GM23338 (cell line): ENCODE results near the gene LIN54. TPM values are rescaled to one million over a fixed set of nuclear protein-coding genes. Genes with fewer than 3 reads are reported as not detected.

Experiments used
- ATAC-seq: fragments of 200-7000 bp; cut with Tn5 transposase; 3 replicates; pipeline ENCODE4 v1.9.1; 2020
- DNase-seq: peaks from one replicate; pipeline ENCODE4 v3.0.0-alpha.2; 2015; ENCODE audit warnings: low spot score
- H2AFZ ChIP-seq: fragments of 200-600 bp; sonication (generic); 2 replicates; pipeline ENCODE4 v1.8.0; 2016; ENCODE audit warnings: antibody characterized with exemption, mild to moderate bottlenecking, moderate library complexity
- H3F3A ChIP-seq: fragments of 200-600 bp; sonication (generic); replicated peaks from 2 replicates; pipeline ENCODE4 v1.8.0; 2017; ENCODE audit warnings: antibody characterized with exemption, mixed run types, low read depth
- H3K27ac ChIP-seq: fragments of 200-600 bp; sonication (generic); 2 replicates; pipeline ENCODE4 v1.6.1; 2016; ENCODE audit warnings: low read depth
- H3K27me3 ChIP-seq: fragments of 200-600 bp; sonication (generic); 2 replicates; pipeline ENCODE4 v1.8.0; 2016; ENCODE audit warnings: mild to moderate bottlenecking, mixed run types, moderate library complexity; ENCODE audit not compliant: insufficient read depth
- H3K36me3 ChIP-seq: fragments of 200-600 bp; sonication (generic); 2 replicates; pipeline ENCODE4 v1.8.0; 2016; ENCODE audit warnings: mild to moderate bottlenecking; ENCODE audit not compliant: insufficient read depth
- H3K4me1 ChIP-seq: fragments of 200-600 bp; sonication (generic); 2 replicates; pipeline ENCODE4 v1.8.0; 2016; ENCODE audit warnings: mild to moderate bottlenecking, moderate library complexity; ENCODE audit not compliant: insufficient read depth
- H3K4me2 ChIP-seq: fragments of 200-600 bp; sonication (generic); 2 replicates; pipeline ENCODE4 v1.7.1; 2017; ENCODE audit warnings: mixed run types
- H3K4me3 ChIP-seq: fragments of 200-600 bp; sonication (generic); 2 replicates; pipeline ENCODE4 v1.6.1; 2016; ENCODE audit warnings: mixed run types
- H3K79me2 ChIP-seq: fragments of 200-600 bp; sonication (generic); replicated peaks from 2 replicates; pipeline ENCODE4 v1.8.0; 2017; ENCODE audit warnings: mild to moderate bottlenecking; ENCODE audit not compliant: insufficient read depth
- H3K9me2 ChIP-seq: fragments of 200-600 bp; sonication (generic); 2 replicates; pipeline ENCODE4 v1.8.0; 2017; ENCODE audit not compliant: insufficient read depth
- H4K20me1 ChIP-seq: fragments of 200-600 bp; sonication (generic); replicated peaks from 2 replicates; pipeline ENCODE4 v1.8.0; 2017; ENCODE audit warnings: mild to moderate bottlenecking; ENCODE audit not compliant: insufficient read depth
- H3K27ac Mint-ChIP-seq: 2 replicates; pipeline ENCODE4 v1.8.0; 2020; ENCODE audit warnings: inconsistent platforms, mild to moderate bottlenecking, moderate library complexity, mixed read lengths
- H3K27me3 Mint-ChIP-seq: 3 replicates; pipeline ENCODE4 v1.8.0; 2022; ENCODE audit warnings: low read depth, mild to moderate bottlenecking, moderate library complexity, mixed read lengths, inconsistent platforms; ENCODE audit not compliant: insufficient read depth, poor library complexity
- H3K36me3 Mint-ChIP-seq: 3 replicates; pipeline ENCODE4 v1.8.0; 2021; ENCODE audit warnings: low read depth, mild to moderate bottlenecking, inconsistent platforms, moderate library complexity, mixed read lengths
- H3K4me1 Mint-ChIP-seq: 3 replicates; pipeline ENCODE4 v1.8.0; 2020; ENCODE audit warnings: mild to moderate bottlenecking, inconsistent platforms, mixed read lengths
- H3K4me3 Mint-ChIP-seq: 3 replicates; pipeline ENCODE4 v1.8.0; 2021; ENCODE audit warnings: moderate library complexity, mild to moderate bottlenecking, inconsistent platforms, mixed read lengths
- H3K9me3 Mint-ChIP-seq: 3 replicates; pipeline ENCODE4 v1.8.0; 2020; ENCODE audit warnings: moderate library complexity, mild to moderate bottlenecking, inconsistent platforms, mixed read lengths
- CREB1 ChIP-seq: fragments of 250-450 bp; sonication (Bioruptor Pico); IDR thresholded peaks from 2 replicates; pipeline ENCODE4 v1.5.0; 2020; ENCODE audit warnings: low read depth, mild to moderate bottlenecking, moderate library complexity
- CTCF ChIP-seq, 2 experiments: fragments of 200-600 bp in 1 of 2; sonication (generic) in 1 of 2; conservative IDR thresholded peaks; 2 replicates each; pipeline versions ENCODE4 v1.5.1 to v1.6.1; 2016 to 2017; ENCODE audit warnings: antibody characterized with exemption in 2 of 2, low read depth in 2 of 2, mild to moderate bottlenecking in 2 of 2, moderate library complexity in 1 of 2
- POLR2AphosphoS5 ChIP-seq: IDR thresholded peaks from 2 replicates; pipeline ENCODE4 v1.6.1; 2016; ENCODE audit warnings: antibody characterized with exemption, low read depth
- ZNF462 ChIP-seq: fragments of 250-450 bp; sonication (Bioruptor Pico); IDR thresholded peaks from 2 replicates; pipeline ENCODE4 v1.5.0; 2020; ENCODE audit warnings: mild to moderate bottlenecking, moderate library complexity
- polyA plus RNA-seq: library from polyadenylated mRNA; unstranded; fragments of >200 nt; fragmentation: Nextera tagmentation; extraction: Ambion mirVana; gene quantifications from 2 replicates; pipeline ENCODE4 v1.2.1, GENCODE V29; 2016
- total RNA-seq: library from RNA; depleted of rRNA; stranded (reverse); fragments of >200 nt; shearing (Covaris generic); gene quantifications from 2 replicates; pipeline ENCODE4 v1.2.3, GENCODE V29; 2014

LIN54 gene
- total and polyA plus RNA-seq, 2 experiments from 2014 or later: 4.0 to 11.2 TPM

GRCh38 chr4:83012687-83013419 is 2.2 kb upstream of the LIN54 start:
- ATAC-seq: peak; percentile 85
- Histone ChIP-seq H4K20me1 (peaks cover 4% of the 10 kb centered on the region), H3K27ac (peak overlapping the region; percentile 55; the same call in 1 of the 2 replicates), H3K9me2 (no peaks in the 10 kb centered on the region), H3K4me3 (peak overlapping the region; percentile 85), H3F3A (peaks cover 12% of the 10 kb centered on the region; the same call in 1 of the 2 replicates), H3K79me2 (peaks cover 24% of the 10 kb centered on the region), H3K27me3 (peaks cover 15% of the 10 kb centered on the region), H2AFZ (peak overlapping the region; percentile 87), H3K36me3 (no peaks in the 10 kb centered on the region), H3K4me2 (peak overlapping the region; percentile 94), H3K4me1 (peaks cover 18% of the 10 kb centered on the region)
- Mint-ChIP-seq H3K27me3 (peaks cover 20% of the 10 kb centered on the region), H3K4me3 (peak overlapping the region; percentile 79), H3K4me1 (peaks cover 28% of the 10 kb centered on the region), H3K36me3 (no peaks in the 10 kb centered on the region; the same call in 2 of the 3 replicates), H3K9me3 (no peaks in the 10 kb centered on the region), H3K27ac (peak overlapping the region; percentile 96)
- peak; percentile 75 for TF ChIP-seq POLR2AphosphoS5
- TF ChIP-seq CTCF (conservative IDR thresholded peaks at IDR 0.05; ENCODE audit: low read depth in 2 of 2): peak; percentile 7 to 39; a peak in 2 of 4 replicates
- no peak for TF ChIP-seq ZNF462 (CRISPR knock-in tag)
- TF ChIP-seq CREB1 (CRISPR knock-in tag): peak; percentile 91
- peak; percentile 99 for DNase-seq
